ENCODE measurements around the gene ZAR1L.

- TF ChIP-seq CTCF (tag by site-specific recombination; IDR thresholded peaks at IDR 0.05) (no peak), ZNF692 (tag by site-specific recombination; IDR thresholded peaks at IDR 0.05) (no peak), ZNF843 (tag by site-specific recombination; IDR thresholded peaks at IDR 0.05) (no peak), BCL11A (tag by site-specific recombination; IDR thresholded peaks at IDR 0.05; ENCODE audit: low read depth) (no peak), ZNF214 (tag by site-specific recombination; IDR thresholded peaks at IDR 0.05; ENCODE audit: borderline replicate concordance) (no peak), ZNF549 (tag by site-specific recombination; IDR thresholded peaks at IDR 0.05) (no peak)
These were observed 29.6 kb downstream of the ZAR1L start for GRCh38 chr13:32285633-32285965.

Data from HEK293 (cell line).